Vagina (tissue), 2 donors: ENCODE results near the gene CAPN2. TPM values are rescaled to one million over a fixed set of nuclear protein-coding genes. Genes with fewer than 3 reads are reported as not detected.

Source experiments
- DNase-seq, 2 donors: peaks; one replicate each; pipeline ENCODE4 v3.0.0-alpha.2; 2017; ENCODE audit errors: extremely low spot score in 2 of 2
- H3K27ac ChIP-seq: fragments of 200-600 bp; sonication (generic); one replicate; pipeline ENCODE4 v1.5.1; 2019
- H3K27me3 ChIP-seq: fragments of 200-600 bp; sonication (generic); one replicate; pipeline ENCODE4 v1.5.1; 2019
- H3K36me3 ChIP-seq, 2 donors: fragments of 200-600 bp; sonication (generic); one replicate each; pipeline ENCODE4 v1.5.1; 2017 to 2019
- H3K4me1 ChIP-seq: fragments of 200-600 bp; sonication (generic); one replicate; pipeline ENCODE4 v1.5.1; 2019
- H3K4me3 ChIP-seq, 2 donors: fragments of 200-600 bp; sonication (generic); 1 replicate in 1 of 2; 2 replicates in 1 of 2; pipeline ENCODE4 v1.5.1; 2016 to 2019
- H3K9me3 ChIP-seq: fragments of 200-600 bp; sonication (generic); one replicate; pipeline ENCODE4 v1.5.1; 2019
- CTCF ChIP-seq, 3 experiments: fragments of 450-650 bp in 2 of 3; fragments of 200-600 bp in 1 of 3; sonication (generic) in 1 of 3; IDR thresholded peaks; one replicate each; pipeline ENCODE4 v1.5.1; 2017 to 2019; ENCODE audit warnings: antibody characterized with exemption in 3 of 3, mild to moderate bottlenecking in 2 of 3, moderate library complexity in 2 of 3
- POLR2A ChIP-seq, 2 donors: fragments of 450-650 bp; IDR thresholded peaks; one replicate each; pipeline ENCODE4 v1.6.1; 2017; ENCODE audit warnings: antibody characterized with exemption in 2 of 2, mild to moderate bottlenecking in 2 of 2, moderate library complexity in 2 of 2
- POLR2AphosphoS5 ChIP-seq, 2 donors: sonication (generic); formaldehyde crosslinking; IDR thresholded peaks; one replicate each; pipeline ENCODE4 v1.9.0; 2017; ENCODE audit warnings: antibody characterized with exemption in 2 of 2, mild to moderate bottlenecking in 2 of 2, low read depth in 1 of 2; ENCODE audit not compliant: insufficient read depth in 1 of 2
- intact Hi-C: fragments of 100-400 bp; cut with DNase I; formaldehyde crosslinking; loops from one replicate; pipeline ENCODE4 v1.15.1; 2023
- total RNA-seq: library from RNA; depleted of rRNA; stranded (reverse); fragments of >200 nt; gene quantifications from one replicate; pipeline ENCODE4 v1.2.3, GENCODE V29; 2016

CAPN2 gene
- total RNA-seq, 1 donor from 2014 or later: 208 TPM

GRCh38 chr1:223715604-223716172, 3.3 kb downstream of the CAPN2 start:
- Histone ChIP-seq H3K27me3 (no peaks in the 10 kb centered on the region), H3K27ac (peak overlapping the region; percentile 96), H3K9me3 (no peaks in the 10 kb centered on the region), H3K4me1 (peaks cover 74% of the 10 kb centered on the region), H3K4me3 (peak overlapping the region in 1 of 2 donors; percentile 17), H3K36me3 (peaks cover 0 to 29% of the 10 kb centered on the region in 2 donors)
- DNase-seq: no peak
- TF ChIP-seq POLR2A (IDR thresholded peaks at IDR 0.05) (no peak), POLR2AphosphoS5 (IDR thresholded peaks at IDR 0.05; ENCODE audit: insufficient read depth in 1 of 2, low read depth in 1 of 2) (no peak), CTCF (IDR thresholded peaks at IDR 0.05) (no peak)
- intact Hi-C loops: no loop called here

GRCh38 chr1:223716302-223716862, 4.0 kb downstream of the CAPN2 start:
- no peak for DNase-seq
- peaks cover 0 to 32% of the 10 kb centered on the region in 2 donors for H3K36me3 ChIP-seq
- no peaks in the 10 kb centered on the region for H3K27me3 ChIP-seq
- H3K27ac ChIP-seq: peak overlapping the region; percentile 96
- H3K4me1 ChIP-seq: peaks cover 81% of the 10 kb centered on the region
- intact Hi-C loops: no loop called here
- TF ChIP-seq POLR2A (IDR thresholded peaks at IDR 0.05): no peak
- TF ChIP-seq CTCF (IDR thresholded peaks at IDR 0.05): no peak
- no peak for TF ChIP-seq POLR2AphosphoS5 (IDR thresholded peaks at IDR 0.05; ENCODE audit: insufficient read depth in 1 of 2, low read depth in 1 of 2)
- H3K4me3 ChIP-seq: peak overlapping the region in 1 of 2 donors; percentile 17
- no peaks in the 10 kb centered on the region for H3K9me3 ChIP-seq

GRCh38 chr1:223717123-223717522, 4.8 kb downstream of the CAPN2 start:
- H3K9me3 ChIP-seq: no peaks in the 10 kb centered on the region
- H3K27me3 ChIP-seq: no peaks in the 10 kb centered on the region
- peaks cover 83% of the 10 kb centered on the region for H3K4me1 ChIP-seq
- H3K4me3 ChIP-seq: no peak overlapping the region
- peaks cover 0 to 32% of the 10 kb centered on the region in 2 donors for H3K36me3 ChIP-seq
- TF ChIP-seq POLR2A (IDR thresholded peaks at IDR 0.05) (no peak), POLR2AphosphoS5 (IDR thresholded peaks at IDR 0.05; ENCODE audit: insufficient read depth in 1 of 2, low read depth in 1 of 2) (no peak), CTCF (IDR thresholded peaks at IDR 0.05) (no peak)
- DNase-seq: no peak
- intact Hi-C loops: no loop called here
- peak overlapping the region; percentile 96 for H3K27ac ChIP-seq

GRCh38 chr1:223717695-223718363, 5.5 kb downstream of the CAPN2 start:
- Histone ChIP-seq H3K27ac (peak overlapping the region; percentile 96), H3K4me3 (no peak overlapping the region), H3K9me3 (no peaks in the 10 kb centered on the region), H3K4me1 (peaks cover 90% of the 10 kb centered on the region), H3K36me3 (peaks cover 0 to 32% of the 10 kb centered on the region in 2 donors), H3K27me3 (no peaks in the 10 kb centered on the region)
- TF ChIP-seq POLR2A (IDR thresholded peaks at IDR 0.05): no peak
- no peak for TF ChIP-seq POLR2AphosphoS5 (IDR thresholded peaks at IDR 0.05; ENCODE audit: insufficient read depth in 1 of 2, low read depth in 1 of 2)
- no peak for TF ChIP-seq CTCF (IDR thresholded peaks at IDR 0.05)
- intact Hi-C loops: no loop called here
- DNase-seq: no peak

- Histone ChIP-seq H3K27ac (peak overlapping the region; percentile 96), H3K27me3 (no peaks in the 10 kb centered on the region), H3K36me3 (peaks cover 0 to 32% of the 10 kb centered on the region in 2 donors), H3K9me3 (no peaks in the 10 kb centered on the region), H3K4me1 (peaks cover 92% of the 10 kb centered on the region), H3K4me3 (no peak overlapping the region)
- intact Hi-C loops: no loop called here
- no peak for TF ChIP-seq POLR2AphosphoS5 (IDR thresholded peaks at IDR 0.05; ENCODE audit: insufficient read depth in 1 of 2, low read depth in 1 of 2)
- no peak for TF ChIP-seq CTCF (IDR thresholded peaks at IDR 0.05)
- no peak for TF ChIP-seq POLR2A (IDR thresholded peaks at IDR 0.05)
- DNase-seq: no peak
These were observed 6.5 kb downstream of the CAPN2 start for GRCh38 chr1:223718850-223719249.
